AG10803 (cell line): ENCODE results near the gene WIPI1.

ENCODE experiments used
- DNase-seq: peaks from one replicate; pipeline ENCODE4 v3.0.0; 2010; ENCODE audit warnings: low read depth
- H3K4me3 ChIP-seq: 2 replicates; pipeline ENCODE4 v1.5.1; 2011; ENCODE audit warnings: mild to moderate bottlenecking, low read length, control low read depth
- TF ChIP-seq, protein P1 (sequence below): conservative IDR thresholded peaks from 2 replicates; pipeline ENCODE4 v1.5.1; 2011; ENCODE audit warnings: mild to moderate bottlenecking, low read length, control low read depth, inconsistent platforms

Gene WIPI1

DNA sequence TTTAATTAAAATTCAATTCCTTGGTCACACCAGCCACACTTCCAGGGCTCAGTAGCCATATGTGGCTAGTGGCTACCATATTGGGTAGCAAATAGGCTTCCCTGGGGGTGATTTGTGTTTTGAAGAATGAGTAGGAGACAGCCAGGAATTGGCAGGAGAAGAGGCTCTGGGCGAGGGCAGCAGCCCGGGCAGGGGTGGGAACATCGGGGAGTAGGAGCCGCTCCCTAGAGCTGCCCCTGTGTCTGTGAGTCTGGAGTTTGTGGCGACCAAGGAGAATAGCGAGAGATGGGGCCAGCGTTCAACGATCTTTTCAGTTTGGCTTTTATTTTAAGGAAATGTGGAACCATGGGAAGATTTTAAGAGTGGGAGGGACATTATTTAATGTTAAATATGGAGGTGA is 81.7 kb downstream of the WIPI1 start:
- TF ChIP-seq, protein P1, sequence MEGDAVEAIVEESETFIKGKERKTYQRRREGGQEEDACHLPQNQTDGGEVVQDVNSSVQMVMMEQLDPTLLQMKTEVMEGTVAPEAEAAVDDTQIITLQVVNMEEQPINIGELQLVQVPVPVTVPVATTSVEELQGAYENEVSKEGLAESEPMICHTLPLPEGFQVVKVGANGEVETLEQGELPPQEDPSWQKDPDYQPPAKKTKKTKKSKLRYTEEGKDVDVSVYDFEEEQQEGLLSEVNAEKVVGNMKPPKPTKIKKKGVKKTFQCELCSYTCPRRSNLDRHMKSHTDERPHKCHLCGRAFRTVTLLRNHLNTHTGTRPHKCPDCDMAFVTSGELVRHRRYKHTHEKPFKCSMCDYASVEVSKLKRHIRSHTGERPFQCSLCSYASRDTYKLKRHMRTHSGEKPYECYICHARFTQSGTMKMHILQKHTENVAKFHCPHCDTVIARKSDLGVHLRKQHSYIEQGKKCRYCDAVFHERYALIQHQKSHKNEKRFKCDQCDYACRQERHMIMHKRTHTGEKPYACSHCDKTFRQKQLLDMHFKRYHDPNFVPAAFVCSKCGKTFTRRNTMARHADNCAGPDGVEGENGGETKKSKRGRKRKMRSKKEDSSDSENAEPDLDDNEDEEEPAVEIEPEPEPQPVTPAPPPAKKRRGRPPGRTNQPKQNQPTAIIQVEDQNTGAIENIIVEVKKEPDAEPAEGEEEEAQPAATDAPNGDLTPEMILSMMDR = no peak
- no peak for DNase-seq
- no peak overlapping the region for H3K4me3 ChIP-seq
